Gastroesophageal sphincter (tissue), 3 donors: Measurements from ENCODE around the gene HDGFL2.

Source experiments
- POLR2A ChIP-seq, 2 donors: fragments of 450-650 bp; IDR thresholded peaks; one replicate each; pipeline ENCODE4 v1.6.1; 2017; ENCODE audit warnings: antibody characterized with exemption in 2 of 2, mild to moderate bottlenecking in 2 of 2, moderate library complexity in 1 of 2
- POLR2AphosphoS5 ChIP-seq: sonication (generic); formaldehyde crosslinking; IDR thresholded peaks from one replicate; pipeline ENCODE4 v1.6.1; 2017; ENCODE audit warnings: antibody characterized with exemption
- TF ChIP-seq, protein P1 (sequence below), 4 experiments: fragments of 200-600 bp in 2 of 4; fragments of 450-650 bp in 2 of 4; sonication (generic) in 1 of 4; IDR thresholded peaks; one replicate each; pipeline ENCODE4 v1.5.1; 2017 to 2019; ENCODE audit warnings: antibody characterized with exemption in 4 of 4, mild to moderate bottlenecking in 2 of 4, moderate library complexity in 2 of 4

DNA sequence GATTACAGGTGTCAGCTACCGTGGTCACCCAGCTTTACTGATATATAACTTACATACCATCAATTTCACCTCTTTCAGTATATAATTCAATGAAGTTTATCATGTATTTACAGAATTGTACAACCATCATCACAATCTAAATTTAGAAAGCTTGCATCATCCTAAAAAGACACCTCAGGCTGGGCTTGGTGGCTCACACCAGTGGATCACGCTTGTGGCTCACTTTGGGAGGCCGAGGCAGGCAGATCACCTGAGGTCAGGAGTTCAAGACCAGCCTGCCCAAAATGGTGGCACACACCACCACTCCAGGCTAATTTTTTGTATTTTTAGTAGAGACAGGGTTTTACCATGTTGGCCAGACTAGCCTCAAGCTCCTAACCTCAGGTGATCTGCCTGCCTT is 4.3 kb upstream of the HDGFL2 start:
- TF ChIP-seq, protein P1, sequence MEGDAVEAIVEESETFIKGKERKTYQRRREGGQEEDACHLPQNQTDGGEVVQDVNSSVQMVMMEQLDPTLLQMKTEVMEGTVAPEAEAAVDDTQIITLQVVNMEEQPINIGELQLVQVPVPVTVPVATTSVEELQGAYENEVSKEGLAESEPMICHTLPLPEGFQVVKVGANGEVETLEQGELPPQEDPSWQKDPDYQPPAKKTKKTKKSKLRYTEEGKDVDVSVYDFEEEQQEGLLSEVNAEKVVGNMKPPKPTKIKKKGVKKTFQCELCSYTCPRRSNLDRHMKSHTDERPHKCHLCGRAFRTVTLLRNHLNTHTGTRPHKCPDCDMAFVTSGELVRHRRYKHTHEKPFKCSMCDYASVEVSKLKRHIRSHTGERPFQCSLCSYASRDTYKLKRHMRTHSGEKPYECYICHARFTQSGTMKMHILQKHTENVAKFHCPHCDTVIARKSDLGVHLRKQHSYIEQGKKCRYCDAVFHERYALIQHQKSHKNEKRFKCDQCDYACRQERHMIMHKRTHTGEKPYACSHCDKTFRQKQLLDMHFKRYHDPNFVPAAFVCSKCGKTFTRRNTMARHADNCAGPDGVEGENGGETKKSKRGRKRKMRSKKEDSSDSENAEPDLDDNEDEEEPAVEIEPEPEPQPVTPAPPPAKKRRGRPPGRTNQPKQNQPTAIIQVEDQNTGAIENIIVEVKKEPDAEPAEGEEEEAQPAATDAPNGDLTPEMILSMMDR (IDR thresholded peaks at IDR 0.05), result no peak
- TF ChIP-seq POLR2AphosphoS5 (no peak), POLR2A (IDR thresholded peaks at IDR 0.05) (no peak)
